Kasumi-1 (cell line): ENCODE measurements around the gene DPF3.

ENCODE experiments used
- DNase-seq, 2 experiments: peaks; one replicate each; lab custom pipeline; 2025; lab: John Stamatoyannopoulos, UW

Gene DPF3

DNA sequence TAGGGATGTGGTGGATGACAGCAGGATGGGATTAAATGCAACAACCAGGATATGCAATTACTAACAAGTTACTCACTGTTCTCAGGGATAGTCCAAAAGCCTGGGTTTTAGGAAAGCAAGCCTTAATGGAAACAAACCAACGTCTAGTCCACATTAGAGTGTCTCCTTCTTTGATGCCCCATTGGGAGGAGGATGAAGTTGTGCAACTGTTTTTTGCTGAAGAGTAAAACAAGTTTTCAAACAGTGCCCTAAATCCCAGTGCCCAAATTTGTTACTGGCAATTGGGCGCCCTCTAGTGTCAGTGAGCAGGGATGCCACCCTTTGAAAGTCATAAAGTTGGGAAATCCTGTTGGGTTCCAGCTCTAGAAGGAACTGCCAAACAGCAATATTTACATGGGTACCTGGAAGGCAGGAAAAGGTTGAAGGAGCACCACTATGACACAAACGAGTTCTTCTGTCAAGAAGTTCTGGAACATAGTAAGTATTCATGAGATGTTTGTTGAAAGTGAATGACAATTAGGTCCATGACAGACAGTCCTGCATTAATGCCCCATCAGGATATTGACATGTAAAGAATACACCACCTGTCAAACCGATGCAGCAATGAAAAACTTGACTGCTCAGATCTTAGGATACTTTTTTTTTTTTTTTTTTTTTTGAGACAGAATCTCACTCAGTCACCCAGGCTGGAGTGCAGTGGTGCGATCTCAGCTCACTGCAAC, 11.1 kb upstream of the DPF3 start:
- DNase-seq: peak; percentile 77 to 80

DNA sequence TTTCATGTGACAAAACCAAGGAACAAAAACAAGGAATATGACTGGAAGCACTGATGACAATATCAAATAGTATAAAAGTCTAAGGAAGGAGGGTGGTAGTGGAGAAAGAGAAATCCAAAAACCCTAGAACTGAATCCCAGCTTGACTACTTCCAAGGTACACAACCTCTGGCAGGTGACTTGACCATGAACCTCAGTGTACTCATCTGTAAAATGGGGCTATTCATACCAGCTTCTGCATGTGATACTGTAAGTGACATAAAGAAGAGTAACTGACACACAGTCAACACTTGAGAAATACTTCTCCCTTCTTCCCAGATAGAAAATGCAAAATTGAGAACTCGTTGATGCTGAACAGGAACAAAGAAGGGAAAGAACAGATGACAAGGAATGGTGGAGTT, 10.3 kb upstream of the DPF3 start:
- no peak for DNase-seq

DNA sequence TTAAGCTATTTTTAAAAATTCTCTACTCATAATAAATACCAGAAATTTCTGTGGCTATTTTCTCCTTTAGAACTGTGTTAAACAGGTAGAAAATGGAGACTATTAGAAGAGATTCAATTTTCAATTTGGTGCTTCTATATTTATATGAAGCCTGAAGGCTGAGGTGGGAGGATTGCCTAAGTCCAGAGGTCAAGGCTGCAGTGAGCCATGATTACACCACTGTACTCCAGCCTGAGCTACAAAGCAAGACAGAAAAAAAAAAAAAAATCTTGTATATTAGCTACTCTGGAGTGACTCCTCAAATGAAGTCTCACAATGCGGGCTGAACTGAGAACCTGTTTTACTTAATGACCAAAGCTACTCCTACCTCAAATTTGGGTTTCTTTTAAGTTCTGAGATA, 9.8 kb upstream of the DPF3 start:
- no peak for DNase-seq

DNA sequence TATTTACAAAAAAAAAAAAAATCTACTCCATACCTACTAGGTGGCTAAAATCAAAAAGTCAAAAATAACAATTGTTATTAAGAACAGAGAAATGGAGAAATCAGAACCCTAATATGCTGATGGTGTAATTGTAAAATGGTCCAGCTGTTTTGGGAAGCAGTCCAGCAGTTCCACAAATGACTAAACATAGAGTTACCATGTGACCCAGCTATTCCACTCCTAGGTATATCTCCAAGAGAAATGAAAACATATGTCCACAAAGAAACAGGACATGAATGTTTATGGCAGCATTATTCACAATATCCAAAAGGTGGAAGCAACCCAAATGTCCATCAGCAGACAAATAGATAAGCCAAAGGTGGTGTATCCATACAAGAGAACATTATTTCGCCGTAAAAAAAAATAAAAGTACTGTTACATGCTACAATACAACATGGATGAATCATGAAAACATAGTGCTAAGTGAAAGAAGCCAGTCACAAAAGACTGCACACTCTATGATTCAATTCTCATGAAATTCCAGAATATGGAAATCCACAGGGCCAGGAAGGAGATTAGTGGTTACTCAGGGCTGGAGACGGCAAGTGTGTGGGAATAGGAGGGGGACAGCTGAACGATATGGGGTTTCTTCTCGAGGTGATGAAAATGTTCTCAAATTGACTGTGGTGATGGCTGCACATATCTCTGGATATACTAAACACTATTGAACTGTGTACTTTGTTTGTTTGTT, 9.1 kb upstream of the DPF3 start:
- no peak for DNase-seq

DNA sequence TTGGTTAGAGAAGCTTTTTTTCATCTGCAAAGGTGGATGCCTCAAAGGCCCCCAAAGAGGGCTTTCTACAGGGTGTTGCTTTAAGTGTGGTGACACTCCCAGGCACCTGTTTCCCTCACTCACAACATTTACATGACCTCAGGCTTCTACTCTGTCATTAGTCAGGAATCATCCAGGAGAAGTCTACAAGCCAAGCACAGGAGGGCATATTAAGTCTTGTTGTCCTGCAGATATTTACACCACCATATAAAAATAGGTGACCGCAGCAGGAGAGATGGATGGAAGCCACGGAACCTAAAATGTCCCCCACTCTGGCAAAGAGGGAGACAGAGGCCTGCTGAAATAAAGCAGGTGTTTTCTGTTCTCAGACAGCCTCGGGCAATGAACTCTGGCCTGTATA, 7.5 kb upstream of the DPF3 start:
- DNase-seq: no peak

DNA sequence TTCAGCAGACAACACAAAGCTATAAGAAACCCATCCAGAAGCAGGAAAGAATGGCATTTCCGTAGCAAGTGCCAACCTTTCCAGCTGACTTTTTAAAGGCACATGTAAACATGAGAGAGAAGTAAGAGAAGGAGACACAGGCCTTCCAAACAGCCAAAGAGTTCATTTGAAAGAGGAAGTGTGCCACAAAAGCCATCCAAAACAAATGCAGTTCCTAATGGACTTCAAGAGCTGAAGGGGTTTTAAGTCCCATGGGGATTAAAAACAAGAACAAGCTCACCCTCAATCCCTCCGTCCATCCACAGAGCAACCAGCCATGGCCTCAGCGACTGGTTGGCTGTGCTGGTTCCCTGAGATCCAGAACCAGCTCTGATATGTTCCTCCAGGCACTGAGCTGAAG, 4.5 kb upstream of the DPF3 start:
- DNase-seq: no peak

DNA sequence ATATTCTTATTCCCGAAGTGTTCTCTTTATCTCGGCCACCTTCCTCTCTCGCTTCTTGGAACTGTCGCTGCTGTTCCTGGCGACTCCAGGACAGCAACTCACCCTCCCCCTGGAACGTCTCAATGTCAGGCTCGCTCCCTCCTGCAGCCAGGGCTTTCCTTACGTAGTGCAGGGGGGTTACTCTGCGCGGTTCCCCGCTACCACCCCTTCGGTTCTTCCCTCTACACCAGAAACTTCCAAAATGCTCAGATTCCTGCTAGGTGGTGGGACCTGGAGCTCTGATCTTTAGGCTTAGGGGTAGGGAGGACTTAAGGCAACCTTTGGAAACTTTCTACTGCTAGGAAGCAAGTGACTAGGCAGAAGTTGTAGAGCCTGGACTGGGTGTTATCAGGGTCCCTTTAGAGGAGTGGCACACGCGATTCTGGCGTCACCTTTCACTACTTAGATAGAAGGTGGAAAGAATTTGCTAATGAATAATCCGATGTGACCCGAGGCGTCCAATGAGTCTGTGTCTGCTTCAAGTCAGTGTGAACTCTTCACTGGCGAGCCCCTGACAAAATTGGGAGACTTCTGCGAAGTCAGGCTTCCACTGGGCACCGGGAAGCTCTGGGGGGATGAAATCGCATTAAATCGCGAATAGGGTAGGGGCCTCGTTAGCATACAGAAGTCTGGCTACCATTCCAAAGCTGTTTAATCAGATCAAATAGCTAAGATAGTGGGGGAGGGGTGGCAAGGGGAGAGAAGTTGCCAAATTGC, 900 bp upstream of the DPF3 start:
- DNase-seq: no peak

DNA sequence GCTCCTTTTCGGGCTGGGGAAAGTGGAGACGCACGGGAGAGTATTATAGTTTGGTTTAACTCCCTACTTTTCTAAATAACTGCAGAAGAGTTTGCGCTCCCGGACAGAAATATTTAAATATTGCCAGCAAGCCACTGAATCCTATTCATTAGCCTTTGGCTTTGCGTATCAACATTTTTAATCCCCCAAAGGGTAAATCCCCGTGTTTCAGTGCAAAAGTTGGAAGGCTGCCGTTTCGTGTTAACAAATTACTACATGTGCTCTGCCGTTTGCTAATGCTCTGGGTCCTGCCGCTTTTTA, 372 bp upstream of the DPF3 start:
- no peak for DNase-seq

DNA sequence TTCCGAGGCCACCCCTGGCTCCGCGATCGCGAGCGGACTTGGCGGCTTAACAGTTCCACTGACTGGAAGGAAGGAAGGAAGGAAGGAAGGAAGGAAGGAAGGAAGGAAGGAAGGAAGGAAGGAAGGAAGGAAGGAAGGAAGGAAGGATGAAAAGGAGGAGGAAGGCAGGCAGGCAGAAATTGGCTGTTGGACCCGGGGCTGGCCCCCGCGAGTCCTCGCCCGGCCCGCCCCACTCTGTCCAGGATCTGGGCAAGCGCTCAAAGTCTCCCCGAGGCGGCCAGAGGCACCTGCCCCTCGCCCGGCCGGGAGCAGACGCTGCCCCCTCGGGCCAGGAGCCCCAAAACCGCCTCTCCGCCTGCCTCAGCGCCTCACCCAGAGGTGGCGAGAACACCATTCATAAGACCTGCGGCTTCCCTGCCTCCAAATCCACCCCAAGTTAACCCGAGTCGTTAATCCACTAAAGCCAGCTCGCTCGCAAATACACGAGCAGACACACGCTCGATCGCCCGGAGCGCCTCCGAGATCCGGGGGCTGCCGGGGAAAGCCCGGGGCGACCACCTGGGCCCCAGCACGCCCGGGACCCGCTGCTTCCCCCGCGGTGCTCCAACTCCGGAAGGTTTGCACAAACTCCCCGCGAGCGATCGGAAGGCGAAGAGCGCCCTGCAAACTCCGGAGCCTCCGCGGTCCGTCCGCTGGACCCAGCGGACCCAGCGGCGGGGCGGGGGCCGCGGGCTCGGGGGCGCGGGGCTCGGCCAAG, 844 bp downstream of the DPF3 start:
- DNase-seq: peak; percentile 35 to 43

DNA sequence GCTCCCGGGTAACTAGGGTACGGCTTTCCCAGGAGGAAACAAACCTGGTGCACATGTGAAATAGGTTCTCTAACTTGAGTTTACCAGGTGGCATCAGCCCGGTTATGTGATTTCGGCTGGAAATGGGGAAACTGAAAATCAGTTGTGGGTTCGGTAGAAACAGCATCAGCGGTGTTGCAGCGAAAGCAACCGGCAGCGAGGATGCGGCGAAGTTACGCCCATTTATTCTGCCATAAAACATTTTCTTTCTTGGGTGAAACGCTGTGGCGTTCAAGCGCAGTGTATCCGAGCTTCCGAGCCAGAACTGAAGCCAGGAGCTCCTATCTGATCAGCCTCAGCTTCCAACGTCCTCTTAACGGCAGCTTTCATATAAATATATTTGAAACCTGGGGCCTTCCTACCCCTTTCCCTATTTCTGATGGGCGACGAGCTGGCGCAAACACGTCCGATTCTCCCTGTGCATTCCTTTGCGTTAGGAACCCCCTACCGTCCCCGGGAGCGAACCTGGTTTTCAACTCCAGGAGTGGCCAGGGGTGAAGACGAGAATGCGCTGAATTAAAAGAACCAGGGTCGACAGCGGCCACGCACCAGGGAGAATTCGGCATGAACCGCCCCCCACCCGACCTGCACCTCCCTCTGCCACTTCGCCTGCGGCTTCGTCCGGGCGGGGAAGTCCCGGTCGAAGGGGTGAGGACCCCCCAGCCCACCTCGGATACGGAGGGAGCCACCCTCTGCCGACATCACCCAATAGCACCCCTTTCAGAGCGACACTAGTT, 1.6 kb downstream of the DPF3 start:
- DNase-seq: no peak

DNA sequence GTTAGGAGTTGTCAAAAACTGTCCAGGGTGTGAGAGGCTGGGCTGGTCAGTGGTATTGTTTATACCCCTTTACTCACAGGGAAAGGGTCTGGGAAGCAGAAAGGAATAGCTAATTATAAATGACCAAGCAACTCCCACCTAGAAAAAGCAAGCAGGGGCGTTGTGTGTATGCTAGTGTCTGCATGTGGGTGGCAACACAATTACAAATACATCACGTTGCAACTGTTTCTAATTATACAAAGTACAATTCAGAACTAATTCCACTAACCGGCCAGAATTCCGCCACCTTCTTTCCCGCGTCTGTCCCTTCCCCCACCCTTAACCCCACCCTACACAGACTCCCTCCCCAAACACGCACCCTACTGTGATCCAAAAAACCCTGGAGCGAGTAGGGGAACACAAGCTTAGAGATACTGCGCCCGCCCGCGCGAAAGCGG, 2.2 kb downstream of the DPF3 start:
- DNase-seq: no peak

DNA sequence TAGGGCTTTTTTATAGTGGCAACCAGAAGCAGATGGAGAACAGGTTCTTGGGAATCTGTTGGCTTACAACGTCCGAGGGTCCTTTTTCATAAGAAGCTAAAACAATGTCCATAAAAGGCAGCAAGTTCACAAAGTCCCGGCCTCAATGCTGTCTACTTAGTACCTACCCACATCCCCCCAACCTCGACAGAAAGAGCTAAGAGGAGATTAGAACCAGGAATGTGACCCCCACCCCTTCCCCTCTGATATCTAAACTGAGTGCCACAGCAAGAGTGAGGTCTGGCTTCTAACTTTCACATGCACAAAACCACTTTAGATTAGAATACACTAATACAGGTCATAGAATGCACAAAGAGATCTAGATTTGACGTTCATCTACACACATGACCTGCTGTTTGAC, 4.5 kb downstream of the DPF3 start:
- DNase-seq: no peak

DNA sequence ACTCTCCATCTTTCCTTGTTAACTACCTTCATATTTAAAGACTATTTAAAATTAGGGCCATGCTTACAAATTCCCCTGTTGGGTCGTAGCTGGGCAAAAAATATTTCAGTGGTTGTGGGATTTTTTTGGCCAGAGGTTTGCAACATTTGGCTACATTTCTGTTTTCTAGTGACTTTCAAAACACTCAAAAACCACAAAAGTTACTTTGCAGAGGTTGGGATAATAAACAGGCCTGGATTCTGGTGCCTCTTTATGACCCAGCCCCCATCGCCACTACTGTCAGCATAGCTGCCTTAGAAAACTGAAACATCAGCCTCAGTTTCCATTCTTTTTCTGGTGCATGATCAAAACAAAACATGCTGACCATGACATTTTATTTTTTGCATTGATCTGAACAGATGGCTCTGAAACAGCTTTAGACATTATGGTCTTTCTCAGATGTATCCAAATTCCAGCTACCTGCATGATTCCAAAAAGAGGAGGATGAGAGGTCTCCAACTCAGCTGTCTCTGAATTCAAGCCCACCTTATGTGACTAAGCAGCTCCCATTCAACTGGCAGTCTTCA, 5.2 kb downstream of the DPF3 start:
- no peak for DNase-seq

DNA sequence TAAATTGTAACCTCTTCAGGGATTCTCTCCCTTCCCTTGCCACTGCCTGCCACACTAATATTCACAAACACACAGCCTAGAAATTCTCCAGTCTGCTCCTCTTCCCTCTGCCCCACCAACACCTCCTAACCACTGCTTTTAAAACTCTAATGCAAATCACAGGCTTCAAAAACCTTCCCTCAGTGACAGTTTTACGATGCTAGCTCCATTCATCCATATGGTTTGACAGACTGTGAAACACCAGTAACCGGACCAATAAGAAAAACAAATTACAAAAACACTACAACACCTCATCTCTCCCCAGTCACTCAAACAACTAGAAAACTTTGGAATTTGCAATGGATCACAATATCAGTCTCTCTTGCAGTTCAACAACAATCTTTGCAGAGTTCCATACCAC, 5.7 kb downstream of the DPF3 start:
- no peak for DNase-seq

DNA sequence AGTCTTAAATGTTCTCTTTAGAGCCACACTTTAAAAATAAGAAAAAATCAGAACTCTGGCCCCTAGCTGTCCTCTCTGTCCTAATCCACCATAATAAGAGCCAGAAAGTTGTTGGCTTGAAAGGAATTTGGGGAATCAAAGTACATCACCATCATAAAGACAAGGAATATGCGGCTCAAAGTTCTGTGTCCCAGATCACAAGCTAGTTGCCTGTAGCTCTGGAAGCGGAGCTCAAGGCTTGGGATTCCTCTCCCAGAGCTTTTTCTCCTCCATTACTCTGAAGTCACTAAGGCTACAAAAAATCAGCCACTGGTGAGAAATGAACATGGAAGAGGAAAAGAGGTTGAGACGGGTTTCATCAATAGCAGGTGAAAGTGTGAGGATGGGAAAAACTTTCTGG, 6.4 kb downstream of the DPF3 start:
- DNase-seq: no peak

DNA sequence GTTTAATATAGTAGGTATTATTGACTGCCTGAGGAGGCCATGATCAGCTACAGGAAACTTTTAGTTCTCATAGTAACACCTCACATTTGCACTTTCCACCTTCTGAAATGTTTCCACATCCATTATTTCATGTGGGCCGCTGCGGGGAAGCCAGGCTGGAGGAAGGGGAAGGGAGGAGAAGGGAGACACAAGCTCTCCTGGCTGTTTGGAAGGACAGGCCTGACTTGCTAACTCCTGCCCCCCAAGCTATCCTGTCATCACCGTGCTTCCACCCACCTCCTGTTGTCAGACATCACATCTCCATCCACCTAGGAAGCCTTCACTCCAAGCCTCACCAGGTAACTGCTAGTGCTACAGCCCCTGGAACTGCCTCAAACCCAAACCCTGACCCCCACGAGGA, 9.5 kb downstream of the DPF3 start:
- no peak for DNase-seq

DNA sequence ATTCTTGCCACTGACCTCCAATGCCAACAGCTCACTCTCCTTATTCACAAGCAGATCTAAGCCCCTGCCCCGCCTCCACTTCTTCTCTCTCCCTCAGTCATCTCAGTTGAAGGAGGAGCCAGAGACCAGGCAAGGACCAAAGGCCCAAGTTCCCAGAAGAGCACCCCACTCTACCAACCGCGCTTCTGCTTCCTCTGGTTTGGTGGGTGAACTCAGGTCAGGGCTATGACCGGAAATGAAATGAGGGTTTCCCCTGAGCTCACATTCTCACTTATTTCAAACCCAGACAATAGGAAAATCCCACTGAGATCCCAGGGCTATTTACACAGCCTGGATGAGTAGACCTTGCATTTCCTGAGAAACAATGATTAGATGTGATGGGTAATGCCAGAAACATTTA, 9.9 kb downstream of the DPF3 start:
- no peak for DNase-seq

DNA sequence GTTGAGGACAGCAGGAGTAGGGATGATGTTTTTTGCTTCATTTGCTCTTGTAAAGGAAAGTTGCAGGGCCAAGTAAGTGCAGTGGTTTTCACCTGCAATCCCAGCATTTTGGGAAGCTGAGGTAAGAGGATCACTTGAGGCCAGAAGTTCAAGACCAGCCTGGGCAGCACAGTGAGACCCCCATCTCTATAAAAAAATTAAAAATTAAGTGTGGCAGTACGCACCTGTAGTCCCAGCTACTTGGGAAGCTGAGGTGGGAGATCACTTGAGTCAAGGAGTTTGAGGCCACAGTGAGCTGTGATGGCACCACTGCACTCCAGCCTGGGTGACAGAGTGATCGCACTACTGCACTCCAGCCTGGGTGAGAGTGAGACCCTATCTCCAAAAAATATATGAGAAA, 10.8 kb downstream of the DPF3 start:
- no peak for DNase-seq

DNA sequence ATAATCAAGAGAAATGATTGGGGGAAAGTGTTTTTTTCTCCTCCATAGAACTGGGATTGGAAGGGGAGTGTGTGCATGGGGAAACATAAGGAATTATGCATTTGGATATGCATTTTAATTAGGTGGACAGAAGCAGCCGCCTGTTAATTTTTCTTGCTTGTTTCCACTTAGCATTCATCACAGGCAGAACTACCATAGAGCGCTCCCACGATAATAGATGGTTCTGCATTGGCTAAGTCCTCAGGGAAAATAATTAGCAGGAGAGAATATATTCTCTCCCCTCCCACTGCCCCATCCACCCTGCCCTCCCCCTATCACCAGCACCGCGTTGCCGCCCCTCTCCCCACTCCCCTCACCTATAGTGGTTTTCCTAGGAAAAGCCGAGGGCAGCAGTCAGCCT, 11.4 kb downstream of the DPF3 start:
- no peak for DNase-seq

DNA sequence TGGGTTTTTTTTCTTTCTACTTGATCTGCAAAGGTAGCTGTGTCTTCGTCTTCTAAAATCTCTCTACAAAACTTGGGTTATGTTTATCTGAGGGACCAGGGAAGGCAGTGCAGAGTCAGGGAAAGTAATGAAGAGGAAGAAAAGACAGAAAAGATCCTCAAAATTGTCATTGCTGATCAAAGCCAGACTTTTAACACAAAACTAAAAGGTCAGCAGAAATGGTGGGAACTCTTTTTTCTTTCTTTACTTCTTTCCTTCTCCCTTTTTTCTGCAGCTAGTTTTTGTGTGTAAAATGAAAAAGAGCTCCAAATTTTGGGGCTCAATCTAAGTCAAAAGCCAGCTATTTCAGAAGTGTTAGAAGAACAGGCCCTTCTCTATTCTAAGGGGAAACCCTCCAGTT, 11.9 kb downstream of the DPF3 start:
- DNase-seq: no peak

DNA sequence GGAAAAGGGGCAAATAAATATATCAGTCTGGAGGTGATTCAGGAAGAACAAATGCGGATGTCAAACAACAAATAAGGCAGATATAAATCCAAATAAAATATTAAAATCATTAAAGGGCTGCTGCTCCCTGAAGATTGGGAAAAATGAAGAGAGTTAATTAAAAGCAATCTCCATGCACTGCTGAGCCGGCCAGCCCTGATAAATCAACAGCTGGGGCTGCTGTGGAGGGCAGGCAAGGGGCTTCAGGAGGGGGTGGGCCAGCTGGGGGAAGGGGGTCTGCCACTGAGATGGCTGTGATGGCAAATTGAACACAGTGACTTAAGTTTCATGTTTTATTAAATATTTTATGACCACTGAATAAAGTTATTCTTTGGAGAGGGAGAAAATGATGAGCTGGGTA, 12.4 kb downstream of the DPF3 start:
- DNase-seq: no peak

DNA sequence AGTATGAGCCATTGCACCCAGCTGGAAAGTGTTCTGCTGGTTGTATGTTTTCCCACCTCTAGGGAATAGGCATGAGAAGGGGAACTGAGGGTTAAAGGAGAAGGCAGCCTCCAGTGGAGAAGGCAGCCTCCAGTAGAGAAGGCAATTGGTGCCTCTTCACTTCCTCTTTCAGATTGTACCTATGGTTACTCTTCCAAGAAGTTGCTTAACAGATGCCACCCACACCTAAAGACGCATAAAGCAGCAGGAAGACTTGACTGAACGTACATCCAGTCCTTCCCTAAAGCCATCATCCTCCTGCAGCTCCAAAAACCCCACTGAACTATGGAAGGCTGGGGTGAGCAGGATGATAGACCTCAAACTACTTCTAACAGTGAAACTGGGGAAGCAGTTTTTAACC, 13.1 kb downstream of the DPF3 start:
- peak; percentile 12 to 46 for DNase-seq
